Activated CD4-positive, alpha-beta T cell treated with anti-CD3 and anti-CD28 coated beads for 4 hours (primary cell): ENCODE data around the gene C17orf114.

Experiments
- DNase-seq, 2 donors: peaks; one replicate each; pipeline ENCODE4 v3.0.0-alpha.2; 2020

C17orf114 gene

DNA sequence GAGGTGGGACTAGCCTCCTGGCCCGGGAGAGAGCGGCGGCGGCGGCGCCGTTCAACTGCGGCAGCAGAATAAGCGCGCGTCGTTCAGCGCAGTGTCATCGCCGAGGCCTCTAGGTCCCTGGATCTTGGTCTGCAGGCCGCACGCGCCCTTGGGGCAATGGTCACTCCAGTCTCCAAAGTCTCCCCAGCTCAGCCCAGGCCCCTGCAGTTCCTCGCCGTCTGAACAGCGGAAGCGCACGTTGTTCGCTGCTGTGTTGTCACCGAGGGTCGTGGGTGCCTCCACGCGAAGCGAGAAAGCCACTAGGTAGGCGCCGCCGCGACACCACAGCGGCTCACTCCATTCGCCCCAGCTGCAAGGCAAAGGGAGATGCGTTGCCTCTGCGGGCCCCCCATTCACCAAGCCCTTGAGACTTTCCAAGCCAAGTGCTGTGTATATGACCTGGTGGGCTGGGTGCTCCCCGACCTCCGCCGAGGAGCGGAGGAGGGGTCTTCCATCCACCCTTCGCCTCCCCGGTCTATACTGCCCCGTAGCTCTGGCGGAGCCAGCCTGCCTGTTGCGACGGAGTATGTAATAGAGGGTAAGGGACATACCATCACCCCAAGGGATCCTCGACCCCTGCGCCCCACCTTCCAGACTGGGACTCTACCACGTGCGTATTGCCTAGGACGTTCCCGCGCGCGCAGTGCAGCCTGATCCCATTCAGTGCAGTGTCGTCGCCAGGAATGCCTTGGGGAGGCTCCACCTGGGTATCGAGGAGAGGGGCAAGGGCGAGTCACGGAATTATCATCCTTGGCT lies 16.6 kb downstream of the C17orf114 start:
- no peak for DNase-seq

DNA sequence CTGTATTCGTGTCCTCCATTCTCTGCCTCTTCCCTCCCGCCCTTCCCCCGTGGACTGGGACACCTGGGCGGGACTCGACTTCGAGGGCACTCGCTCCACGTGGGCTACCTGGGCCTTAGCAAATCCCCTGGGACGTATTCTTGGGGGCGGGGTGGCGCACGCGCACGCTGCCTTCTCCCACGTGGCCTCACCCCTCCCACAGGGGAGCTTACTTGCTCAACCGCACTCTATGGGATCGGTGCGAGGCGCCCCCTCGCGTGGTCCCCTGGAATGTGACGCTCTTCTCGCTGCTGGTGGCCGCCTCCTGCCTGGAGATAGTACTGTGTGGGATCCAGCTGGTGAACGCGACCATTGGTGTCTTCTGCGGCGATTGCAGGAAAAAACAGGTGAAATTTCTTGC lies 19.5 kb downstream of the C17orf114 start:
- no peak for DNase-seq

DNA sequence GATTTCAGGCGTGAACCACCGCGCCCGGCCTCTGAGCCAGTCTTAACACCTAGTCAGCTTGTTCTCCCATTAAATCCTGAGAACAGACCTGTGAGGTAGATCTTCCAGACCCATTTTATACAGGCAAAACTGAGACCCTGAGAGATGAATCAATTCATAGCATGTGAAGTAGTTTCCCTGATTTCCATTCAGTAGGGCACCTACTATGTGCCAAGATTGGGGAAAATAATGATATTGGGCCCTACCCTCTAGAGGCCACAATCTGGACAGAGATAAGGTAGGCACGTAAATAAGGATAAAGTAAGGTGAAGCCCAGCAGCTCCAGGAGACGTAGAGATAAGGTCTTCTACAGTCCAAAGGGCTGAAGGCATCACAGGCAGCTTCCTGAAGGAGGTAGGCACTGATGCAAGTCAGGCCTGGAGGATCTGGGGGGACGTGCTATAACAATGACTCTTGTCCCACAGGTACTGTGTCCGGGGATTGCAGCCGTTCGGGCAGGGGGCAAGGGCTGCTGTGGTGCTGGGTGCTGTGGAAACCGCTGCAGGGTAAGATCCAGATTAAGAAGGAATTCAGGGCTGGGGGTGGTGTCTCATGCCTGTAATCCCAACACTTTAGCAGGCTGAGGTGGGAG lies 21.7 kb downstream of the C17orf114 start:
- no peak for DNase-seq

DNA sequence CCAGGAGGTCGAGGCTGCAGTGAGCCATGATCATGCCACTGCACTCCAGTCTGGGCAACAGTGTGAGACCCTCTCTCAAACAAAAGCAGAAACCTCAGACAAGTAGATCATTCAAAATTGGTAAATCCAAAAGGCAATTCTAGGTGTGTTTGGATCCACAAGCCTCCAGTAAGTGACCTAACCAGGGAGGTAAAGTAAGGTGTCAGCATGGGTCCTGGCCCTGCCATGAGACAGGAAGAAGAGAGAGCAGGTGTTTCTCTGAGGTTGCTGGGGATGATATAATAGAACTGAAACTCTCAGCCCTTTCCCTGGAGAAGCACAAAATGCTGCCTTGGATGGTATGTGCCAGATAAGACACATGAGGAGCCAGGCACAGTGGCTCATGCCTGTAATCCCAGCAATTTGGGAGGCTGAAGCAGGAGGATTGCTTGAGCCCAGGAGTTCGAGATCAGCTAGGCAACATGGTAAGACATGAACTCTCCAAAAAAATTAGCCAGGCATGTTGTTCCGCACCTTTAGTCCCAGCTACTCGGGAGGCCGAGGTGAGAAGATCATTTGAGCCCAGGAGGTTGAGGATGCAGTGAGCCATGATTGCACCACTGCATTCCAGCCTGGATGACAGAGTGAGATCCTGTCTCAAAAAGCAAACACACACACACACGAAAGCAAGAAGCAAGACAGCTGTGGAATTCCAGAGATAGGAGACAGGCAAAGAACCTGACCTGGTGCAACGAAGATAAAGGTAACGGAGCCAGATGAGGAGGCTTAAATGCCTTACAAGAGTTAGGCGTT lies 24.0 kb downstream of the C17orf114 start:
- no peak for DNase-seq

DNA sequence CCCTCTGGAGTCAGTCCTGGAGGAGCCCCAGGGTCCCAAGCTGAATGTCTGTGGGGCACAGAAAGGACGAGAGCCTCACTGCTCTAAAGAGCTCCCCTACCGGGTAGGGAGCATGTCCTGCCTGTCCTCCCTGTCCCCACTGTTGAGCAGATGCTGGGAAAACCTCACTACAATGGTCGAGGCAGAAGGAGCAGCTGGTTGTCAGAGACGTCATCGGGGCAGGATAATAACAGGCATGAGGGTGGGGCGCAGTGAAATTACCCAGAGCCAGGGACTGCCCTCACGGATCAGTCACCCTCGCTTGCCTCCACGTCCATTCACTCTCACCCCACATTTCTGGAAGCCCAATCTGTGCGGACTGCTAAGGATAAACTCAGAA lies 29.9 kb downstream of the C17orf114 start:
- DNase-seq, result no peak

DNA sequence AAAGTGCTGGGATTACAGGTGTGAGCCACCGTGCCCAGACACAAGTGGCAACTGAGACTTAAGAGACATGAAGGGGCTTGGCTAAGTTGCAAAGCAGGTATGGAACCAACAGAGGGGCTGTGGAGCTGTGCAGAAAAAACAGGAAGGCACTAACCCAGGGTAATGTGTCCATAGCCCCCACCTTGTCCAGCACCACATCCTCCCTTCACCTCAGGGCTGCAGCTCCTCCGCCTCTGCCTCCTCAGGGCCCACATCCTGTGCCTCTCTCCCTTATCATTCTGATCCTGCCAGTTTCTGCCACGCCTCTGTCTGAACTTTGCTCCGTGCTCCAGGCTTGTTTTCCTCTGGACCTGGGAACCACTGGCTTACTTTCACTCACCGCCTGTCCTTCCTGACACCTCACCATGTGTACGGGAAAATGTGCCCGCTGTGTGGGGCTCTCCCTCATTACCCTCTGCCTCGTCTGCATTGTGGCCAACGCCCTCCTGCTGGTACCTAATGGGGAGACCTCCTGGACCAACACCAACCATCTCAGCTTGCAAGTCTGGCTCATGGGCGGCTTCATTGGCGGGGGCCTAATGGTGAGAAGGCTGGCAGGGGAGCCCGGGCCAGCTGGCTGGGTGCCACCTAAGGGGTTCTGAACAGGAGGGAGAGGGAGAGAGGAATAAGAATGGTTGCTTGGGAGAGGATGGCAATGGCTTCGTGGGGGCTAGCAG lies 30.5 kb downstream of the C17orf114 start, which contains the start of gene TM4SF5:
TSS of gene TM4SF5 (plus strand) at position 368 of the 716 bp plus-strand sequence. CDS start at position 405, 37 bp downstream.
- no peak for DNase-seq

DNA sequence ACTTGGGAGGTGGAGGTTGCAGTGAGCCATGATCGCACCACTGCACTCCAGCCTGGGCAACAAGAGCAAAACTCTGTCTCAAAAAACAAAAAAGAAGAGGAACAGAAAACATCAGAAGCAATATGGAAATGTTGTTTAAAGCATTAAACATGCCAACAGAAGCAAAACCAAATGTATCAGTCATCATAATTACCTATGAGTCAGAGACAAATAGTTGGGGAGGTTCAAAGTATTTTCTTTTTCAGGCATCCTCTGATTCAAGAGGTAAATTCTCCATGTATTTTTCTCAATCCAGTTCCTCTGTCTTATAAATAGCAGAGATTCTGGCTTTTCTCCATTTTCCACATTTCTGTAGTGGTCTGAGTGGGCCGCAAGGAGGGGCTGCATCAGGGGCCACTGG lies 32.5 kb downstream of the C17orf114 start:
- no peak for DNase-seq

DNA sequence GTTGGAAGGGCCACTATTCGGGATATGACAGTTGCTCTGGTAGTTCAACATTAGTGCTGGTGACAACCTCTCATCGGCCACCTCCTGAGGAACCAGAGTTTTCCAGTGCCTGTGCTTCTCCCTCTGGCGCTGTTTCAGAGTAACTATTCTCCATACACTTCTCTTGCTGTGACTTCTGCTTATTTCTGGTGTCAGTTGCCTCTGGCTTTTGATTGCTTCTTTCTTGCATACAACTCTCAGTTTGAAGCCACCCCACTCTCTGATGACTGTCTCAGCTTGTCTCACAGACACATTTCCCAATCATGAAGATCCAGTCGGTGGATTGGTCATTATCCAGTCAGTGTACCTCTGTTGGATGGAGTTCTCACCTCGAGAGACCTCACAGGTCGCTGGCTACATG lies 33.8 kb downstream of the C17orf114 start:
- DNase-seq, result no peak

DNA sequence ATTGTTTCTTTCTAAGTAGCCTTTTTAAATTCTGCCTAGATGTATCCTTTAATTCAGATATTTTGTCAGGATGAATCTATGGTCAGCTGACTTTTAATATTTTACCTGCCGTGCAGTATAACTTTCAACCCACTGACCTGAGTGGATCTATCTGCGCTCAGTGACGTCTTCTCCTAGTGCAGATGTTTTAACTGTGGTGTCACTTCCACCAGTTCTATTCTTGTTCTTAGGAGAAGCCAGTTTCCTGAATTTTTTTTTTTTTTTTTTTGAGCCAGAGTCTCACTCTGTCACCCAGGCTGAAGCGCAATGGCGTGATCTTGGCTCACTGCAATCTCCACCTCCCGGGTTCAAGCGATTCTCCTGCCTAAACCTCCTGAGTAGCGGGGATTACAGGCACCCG lies 35.4 kb downstream of the C17orf114 start:
- no peak for DNase-seq

DNA sequence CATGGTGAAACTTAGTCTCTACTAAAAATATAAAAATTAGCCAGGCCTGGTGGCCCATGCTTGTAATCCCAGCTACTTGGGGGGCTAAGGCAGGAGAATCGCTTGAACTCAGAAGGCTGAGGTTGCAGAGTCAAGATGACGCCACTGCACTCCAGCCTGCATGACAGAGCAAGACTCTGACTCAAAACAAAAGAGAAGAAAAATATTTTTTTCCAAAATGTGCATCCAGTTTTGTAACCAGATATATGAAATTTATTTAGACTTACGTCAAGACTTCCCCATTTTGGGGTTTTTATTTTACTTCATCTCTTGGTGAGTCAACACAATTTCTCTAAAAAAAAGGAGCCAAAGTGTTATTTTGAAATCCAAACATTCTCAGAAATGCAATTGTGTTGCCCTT lies 35.9 kb downstream of the C17orf114 start:
- no peak for DNase-seq

DNA sequence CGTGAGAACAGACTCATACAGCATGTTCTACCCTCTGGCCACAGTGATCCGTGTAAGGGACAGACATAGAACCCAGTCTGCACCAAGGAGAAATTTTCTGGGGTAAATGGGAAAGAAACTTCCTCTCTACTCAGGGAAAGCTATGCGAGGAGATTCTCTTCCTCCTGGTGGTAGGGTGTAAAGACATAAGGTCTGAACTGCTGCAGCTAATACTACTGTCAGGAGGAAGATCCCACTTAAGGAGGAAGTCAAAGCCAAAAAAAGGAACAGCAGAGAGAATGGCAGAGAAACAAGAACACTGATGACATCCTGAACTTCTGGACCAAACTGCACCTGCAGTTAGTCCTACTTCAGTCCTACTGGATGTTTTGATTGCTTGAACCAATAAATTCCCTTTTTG lies 37.5 kb downstream of the C17orf114 start:
- DNase-seq, result no peak

DNA sequence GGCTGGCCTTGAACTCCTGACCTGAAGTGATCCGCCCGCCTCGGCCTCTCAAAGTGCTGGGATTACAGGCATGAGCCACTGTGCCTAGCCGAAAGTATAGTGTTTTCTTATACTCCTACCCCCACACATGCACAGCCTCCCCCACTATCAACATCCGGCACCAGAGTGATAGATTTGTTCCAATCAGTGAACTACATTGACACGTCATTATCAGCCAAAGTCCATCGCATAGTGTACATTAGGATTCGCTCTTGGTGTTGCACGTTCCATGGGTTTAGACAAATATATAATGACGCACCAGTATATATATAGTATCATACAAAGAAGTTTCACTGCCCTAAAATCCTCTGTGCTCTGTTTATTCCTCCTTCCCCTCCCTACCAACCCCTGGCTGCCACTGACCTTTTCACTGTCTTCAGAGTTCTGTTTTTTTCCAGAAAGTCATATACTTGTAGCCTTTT lies 42.3 kb downstream of the C17orf114 start:
- DNase-seq, result no peak

DNA sequence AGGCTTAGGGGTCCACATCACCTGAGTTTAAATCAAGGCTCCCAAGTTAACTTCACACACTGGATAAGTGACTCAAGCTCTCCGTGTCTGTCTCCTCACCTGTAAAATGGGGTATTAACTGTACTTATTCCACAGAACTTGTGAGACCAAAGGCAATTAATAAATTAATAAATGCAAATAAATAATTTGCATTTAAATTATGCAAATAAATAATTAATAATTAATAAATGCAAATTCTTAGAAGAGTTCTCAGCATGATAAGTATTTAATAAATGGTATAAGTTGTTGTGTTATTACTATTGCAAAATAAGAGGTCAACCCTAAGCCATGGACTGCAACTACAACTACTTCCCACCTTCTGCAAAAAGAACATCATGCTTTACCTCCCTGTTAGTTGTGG lies 48.7 kb downstream of the C17orf114 start:
- DNase-seq, result no peak

DNA sequence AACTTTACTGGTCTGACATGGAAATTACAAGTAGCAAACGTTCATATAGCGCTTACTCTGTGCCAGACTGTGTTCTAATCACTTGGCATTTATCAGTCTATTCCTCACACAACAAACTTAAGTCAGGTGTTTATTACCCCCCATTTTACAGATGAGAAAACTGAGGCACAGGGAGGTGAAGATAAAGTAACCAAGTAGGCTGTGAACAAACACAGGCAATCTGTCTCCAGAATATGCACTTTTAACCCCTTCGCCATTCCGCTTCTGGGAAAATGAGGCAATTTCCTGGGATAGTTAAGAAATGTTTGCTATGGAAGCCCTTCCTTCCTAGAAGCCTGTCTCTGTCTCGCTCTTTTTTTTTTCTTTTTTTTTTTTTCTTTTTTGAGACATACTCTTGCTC lies 50.2 kb downstream of the C17orf114 start:
- no peak for DNase-seq
